ENCODE results near the gene WWC2.
"Not testable (repeated sequence)": the region's sequence is repeated elsewhere in the genome, so short reads cannot be mapped to it uniquely, and the experiment has no call there.

Gene WWC2

GRCh38 chr4:183304538-183304937 is 205.5 kb downstream of the WWC2 start:
- no peak for DNase-seq

- no peak for DNase-seq
Observed at GRCh38 chr4:183306811-183307210, 207.8 kb downstream of the WWC2 start.

- no peak for DNase-seq
Observed at GRCh38 chr4:183312841-183313240, 213.8 kb downstream of the WWC2 start.

DNA sequence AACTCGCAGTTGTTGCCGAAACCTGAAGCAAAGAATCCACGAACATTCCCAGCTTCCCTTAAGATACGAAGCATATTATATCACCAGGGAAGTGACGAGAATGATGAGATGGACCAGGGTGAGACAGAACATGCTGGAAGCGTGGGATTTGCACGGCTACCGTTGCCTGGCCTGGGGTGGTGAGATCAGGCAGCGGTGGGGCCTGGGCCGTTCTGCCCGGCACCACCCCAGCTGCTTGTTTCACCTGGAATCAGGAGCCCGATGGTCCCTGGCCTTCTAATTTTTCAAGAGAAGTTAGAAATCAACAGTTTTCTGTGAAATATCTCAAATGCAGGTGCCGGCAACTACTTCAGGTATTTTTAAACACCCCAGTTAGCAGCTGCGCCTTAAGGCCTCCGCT is 215.3 kb downstream of the WWC2 start:
- no peak for DNase-seq

DNA sequence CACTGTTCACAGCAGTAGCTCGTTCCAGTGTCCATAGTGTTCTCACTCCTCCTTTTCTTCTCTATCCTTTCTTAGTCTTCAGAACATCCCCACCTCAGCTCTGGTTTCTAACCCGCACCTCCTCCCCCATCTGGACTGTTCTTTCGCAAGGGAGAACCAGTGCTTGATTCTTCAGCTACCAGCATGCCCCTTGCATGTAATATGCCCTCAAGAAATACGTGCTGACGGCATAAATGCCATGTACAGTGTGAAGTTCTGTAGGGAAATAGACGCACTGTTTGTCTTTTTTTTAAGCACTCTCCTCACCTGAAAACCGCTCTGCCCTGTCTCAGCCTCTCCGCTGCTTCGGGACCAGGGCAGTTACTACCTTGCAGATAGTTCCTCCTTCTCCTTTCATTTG is 215.7 kb downstream of the WWC2 start:
- DNase-seq: no peak

DNA sequence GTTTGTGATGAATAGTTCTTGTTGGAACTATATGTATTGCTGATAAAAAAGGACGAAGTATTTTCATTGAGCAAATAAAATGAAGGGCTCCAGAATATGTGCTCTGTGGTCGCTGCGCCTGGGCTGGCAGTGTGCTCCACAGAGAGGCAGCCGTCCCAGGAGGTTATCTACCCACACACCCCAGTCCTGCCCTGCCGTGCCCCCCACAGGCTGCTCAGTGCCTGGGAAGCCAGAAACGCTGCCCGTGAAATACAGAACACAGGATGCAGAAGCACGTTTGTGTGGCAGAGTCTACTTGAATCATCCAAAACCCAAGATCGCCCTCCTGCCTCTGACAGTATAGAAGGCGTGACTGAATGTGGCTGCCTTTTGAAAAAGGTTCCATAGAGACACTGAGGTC is 219.6 kb downstream of the WWC2 start:
- DNase-seq: no peak

GRCh38 chr4:183320211-183321059 is 221.4 kb downstream of the WWC2 start, which contains the start of gene CLDN22:
Gene CLDN22, minus strand, starts transcription at chr4:183320276. Its CDS starts 58 bp downstream, at chr4:183320218.
- no peak for DNase-seq

DNA sequence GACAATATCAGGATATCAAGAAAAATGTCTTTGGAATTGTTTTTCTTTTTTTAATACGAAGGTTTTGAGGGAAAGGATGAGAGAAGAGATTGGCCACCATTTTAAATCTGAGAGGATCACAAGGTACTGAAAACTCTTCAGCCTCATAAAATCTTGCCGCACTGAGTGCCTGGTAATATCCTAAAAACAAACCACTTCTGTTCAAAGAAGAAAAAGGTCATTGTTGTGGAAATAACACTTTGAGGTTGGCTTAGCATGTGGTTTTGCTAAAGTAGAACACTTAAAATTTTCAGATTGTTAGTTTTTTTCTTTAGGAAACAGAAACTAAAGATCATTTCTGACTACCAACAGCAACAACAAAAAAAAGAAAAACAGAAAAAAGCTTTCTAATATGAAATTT is 222.0 kb downstream of the WWC2 start:
- peak; percentile 5 for DNase-seq

GRCh38 chr4:183321516-183321915 is 222.5 kb downstream of the WWC2 start:
- no peak for DNase-seq

GRCh38 chr4:183322326-183322725 is 223.3 kb downstream of the WWC2 start, which contains the start of gene CLDN24:
Gene CLDN24, minus strand, starts transcription at chr4:183322426. Its CDS starts 0 bp downstream, at chr4:183322426.
- no peak for DNase-seq

- no peak for DNase-seq
Observed at GRCh38 chr4:183323295-183323694, 224.2 kb downstream of the WWC2 start.

- DNase-seq: not testable (repeated sequence)
Observed at GRCh38 chr4:183324056-183324455, 225.0 kb downstream of the WWC2 start.

GRCh38 chr4:183324619-183325018 is 225.6 kb downstream of the WWC2 start:
- DNase-seq: no peak

DNA sequence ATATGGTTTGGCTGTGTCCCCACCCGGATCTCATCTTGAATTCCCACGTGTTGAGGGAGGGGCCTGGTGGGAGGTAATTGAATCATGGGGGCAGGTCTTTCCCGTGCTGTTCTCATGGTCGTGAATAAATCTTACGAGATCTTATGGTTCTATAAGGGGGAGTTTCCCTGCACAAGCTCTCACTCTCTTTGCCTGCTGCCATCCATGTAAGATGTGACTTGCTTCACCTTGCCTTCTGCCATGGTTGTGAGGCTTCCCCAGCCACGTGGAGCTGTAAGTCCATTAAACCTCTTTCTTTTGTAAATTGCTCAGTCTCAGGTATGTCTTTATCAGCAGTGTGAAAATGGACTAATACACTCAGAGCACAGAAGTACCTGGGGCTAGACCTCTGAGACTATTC is 227.3 kb downstream of the WWC2 start:
- DNase-seq: not testable (repeated sequence)

DNA sequence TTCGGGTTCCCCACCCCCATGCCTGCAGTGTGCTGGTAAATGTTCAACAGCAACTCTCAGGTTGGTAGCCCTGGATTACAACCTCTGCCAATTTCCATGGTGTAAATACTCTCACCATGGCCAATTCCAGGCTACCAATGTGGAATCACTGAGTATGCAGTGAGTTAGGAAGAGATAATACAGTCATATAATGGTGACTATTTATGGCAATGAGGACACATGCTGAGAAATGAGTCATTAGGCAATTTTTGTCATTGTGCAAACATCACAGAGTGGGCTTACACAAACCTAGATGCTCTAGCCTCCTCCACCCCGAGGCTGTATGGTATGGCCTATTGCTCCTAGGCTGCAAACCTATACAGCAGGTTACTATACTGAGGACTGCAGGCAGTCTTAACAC is 227.8 kb downstream of the WWC2 start:
- DNase-seq: no peak

DNA sequence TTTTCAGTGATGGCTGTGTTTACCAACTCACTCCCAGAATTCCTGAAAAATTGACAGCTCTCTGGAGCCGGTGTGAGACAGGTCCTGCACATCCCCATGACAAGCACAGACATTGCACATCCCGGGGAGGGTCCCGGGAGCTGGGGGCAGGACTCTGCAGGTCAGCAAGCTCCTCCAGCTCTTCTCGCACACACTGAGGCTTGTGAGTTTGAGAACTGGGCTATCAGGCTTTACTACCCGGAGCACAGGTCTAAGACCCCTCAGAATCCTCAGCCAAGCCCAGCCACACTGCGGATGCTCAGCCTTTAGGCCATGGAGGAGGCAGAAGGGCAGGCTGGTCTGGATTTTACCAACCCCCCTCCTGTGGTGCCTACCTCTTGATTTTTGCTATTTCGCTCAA is 228.8 kb downstream of the WWC2 start:
- no peak for DNase-seq

DNA sequence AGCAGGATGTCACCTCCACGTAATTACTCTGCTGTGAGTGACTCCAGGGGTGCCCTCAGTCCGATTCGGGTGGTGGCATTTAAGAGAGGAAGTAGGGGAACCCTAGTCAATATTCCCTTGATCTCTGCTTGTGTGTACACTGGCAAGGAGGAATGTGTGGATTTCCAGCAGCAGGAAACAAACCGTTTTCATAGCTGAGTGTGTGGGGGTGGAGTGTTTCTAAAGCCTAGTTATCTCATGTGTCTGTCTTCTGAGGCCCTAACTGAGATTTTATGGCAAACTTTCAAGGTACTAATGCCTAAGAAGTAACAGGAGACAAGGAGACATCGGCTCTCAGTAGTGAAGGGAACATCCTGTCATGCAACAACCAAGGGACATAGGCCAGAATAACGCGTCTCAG is 229.8 kb downstream of the WWC2 start:
- no peak for DNase-seq

GRCh38 chr4:183329244-183329643 is 230.2 kb downstream of the WWC2 start:
- no peak for DNase-seq

GRCh38 chr4:183329954-183330742 is 231.1 kb downstream of the WWC2 start:
- no peak for DNase-seq

- DNase-seq: no peak
Observed at GRCh38 chr4:183330841-183331240, 231.8 kb downstream of the WWC2 start.

GRCh38 chr4:183332447-183332846 is 233.4 kb downstream of the WWC2 start:
- no peak for DNase-seq

GRCh38 chr4:183333202-183333601 is 234.1 kb downstream of the WWC2 start:
- no peak for DNase-seq

- no peak for DNase-seq
Observed at GRCh38 chr4:183333983-183334382, 234.9 kb downstream of the WWC2 start.

- no peak for DNase-seq
Observed at GRCh38 chr4:183335369-183335940, 236.4 kb downstream of the WWC2 start.

Measured in CD4-positive, alpha-beta T cell treated with Interleukin-17A for 1 hour (primary cell).